RWPE2 (cell line): ENCODE results near the gene UBE2E2.

ENCODE experiments used
- ATAC-seq: fragments of 200-7000 bp; cut with Tn5 transposase; 3 replicates; pipeline ENCODE4 v1.9.1; 2021; ENCODE audit warnings: low read depth
- DNase-seq: peaks from one replicate; pipeline ENCODE4 v3.0.0-alpha.2; 2020; ENCODE audit warnings: low spot score
- H3K27ac ChIP-seq: fragments of 450-650 bp; 2 replicates; pipeline ENCODE4 v1.5.1; 2017; ENCODE audit warnings: mild to moderate bottlenecking; ENCODE audit not compliant: poor library complexity, severe bottlenecking
- H3K27me3 ChIP-seq: fragments of 250-450 bp; sonication (Bioruptor Pico); 2 replicates; pipeline ENCODE4 v1.5.1; 2021; ENCODE audit warnings: mild to moderate bottlenecking, moderate library complexity; ENCODE audit not compliant: insufficient read depth, poor library complexity, severe bottlenecking
- H3K36me3 ChIP-seq: fragments of 250-450 bp; sonication (Bioruptor Pico); 2 replicates; pipeline ENCODE4 v1.5.1; 2020; ENCODE audit warnings: low read depth, mild to moderate bottlenecking, moderate library complexity
- H3K4me1 ChIP-seq: fragments of 250-450 bp; sonication (Bioruptor Pico); 2 replicates; pipeline ENCODE4 v1.5.1; 2021; ENCODE audit warnings: mild to moderate bottlenecking, moderate library complexity; ENCODE audit not compliant: insufficient read depth, poor library complexity, severe bottlenecking
- H3K4me3 ChIP-seq: fragments of 250-450 bp; sonication (Bioruptor Pico); 2 replicates; pipeline ENCODE4 v1.5.1; 2021; ENCODE audit warnings: mild to moderate bottlenecking, moderate library complexity; ENCODE audit not compliant: severe bottlenecking
- H3K9me3 ChIP-seq: fragments of 250-450 bp; sonication (Bioruptor Pico); 2 replicates; pipeline ENCODE4 v1.5.1; 2021; ENCODE audit warnings: mild to moderate bottlenecking, moderate library complexity; ENCODE audit not compliant: severe bottlenecking
- TF ChIP-seq, protein P1 (sequence below): fragments of 450-650 bp; IDR thresholded peaks from one replicate; pipeline ENCODE4 v1.5.1; 2017; ENCODE audit warnings: mild to moderate bottlenecking, moderate library complexity; ENCODE audit not compliant: poor library complexity, severe bottlenecking

Gene UBE2E2

DNA sequence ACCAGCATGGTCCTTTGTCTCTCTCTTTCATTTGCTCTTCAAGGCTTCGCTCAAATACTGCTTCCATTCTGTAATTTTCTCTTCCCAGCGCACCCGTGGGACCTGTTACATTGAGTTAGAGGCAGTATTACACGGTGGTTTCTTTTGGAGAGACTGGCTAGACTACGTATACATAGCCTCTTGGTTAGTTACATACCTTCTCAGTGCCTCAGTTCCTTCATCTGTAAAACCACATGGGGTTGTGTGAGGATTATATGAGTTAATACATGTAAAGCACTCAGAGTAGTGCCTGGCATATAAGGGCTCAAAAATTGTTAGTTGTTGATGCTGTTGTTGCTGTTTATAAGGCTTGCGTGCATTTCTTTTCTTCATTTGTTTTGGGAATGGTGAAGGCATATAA is 33.8 kb downstream of the UBE2E2 start:
- Histone ChIP-seq H3K4me1 (peaks cover 2% of the 10 kb centered on the region), H3K27ac (no peak overlapping the region), H3K4me3 (no peak overlapping the region), H3K36me3 (no peaks in the 10 kb centered on the region), H3K27me3 (no peaks in the 10 kb centered on the region), H3K9me3 (no peaks in the 10 kb centered on the region)
- no peak for DNase-seq
- TF ChIP-seq, protein P1, sequence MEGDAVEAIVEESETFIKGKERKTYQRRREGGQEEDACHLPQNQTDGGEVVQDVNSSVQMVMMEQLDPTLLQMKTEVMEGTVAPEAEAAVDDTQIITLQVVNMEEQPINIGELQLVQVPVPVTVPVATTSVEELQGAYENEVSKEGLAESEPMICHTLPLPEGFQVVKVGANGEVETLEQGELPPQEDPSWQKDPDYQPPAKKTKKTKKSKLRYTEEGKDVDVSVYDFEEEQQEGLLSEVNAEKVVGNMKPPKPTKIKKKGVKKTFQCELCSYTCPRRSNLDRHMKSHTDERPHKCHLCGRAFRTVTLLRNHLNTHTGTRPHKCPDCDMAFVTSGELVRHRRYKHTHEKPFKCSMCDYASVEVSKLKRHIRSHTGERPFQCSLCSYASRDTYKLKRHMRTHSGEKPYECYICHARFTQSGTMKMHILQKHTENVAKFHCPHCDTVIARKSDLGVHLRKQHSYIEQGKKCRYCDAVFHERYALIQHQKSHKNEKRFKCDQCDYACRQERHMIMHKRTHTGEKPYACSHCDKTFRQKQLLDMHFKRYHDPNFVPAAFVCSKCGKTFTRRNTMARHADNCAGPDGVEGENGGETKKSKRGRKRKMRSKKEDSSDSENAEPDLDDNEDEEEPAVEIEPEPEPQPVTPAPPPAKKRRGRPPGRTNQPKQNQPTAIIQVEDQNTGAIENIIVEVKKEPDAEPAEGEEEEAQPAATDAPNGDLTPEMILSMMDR: no peak
- ATAC-seq: no peak

DNA sequence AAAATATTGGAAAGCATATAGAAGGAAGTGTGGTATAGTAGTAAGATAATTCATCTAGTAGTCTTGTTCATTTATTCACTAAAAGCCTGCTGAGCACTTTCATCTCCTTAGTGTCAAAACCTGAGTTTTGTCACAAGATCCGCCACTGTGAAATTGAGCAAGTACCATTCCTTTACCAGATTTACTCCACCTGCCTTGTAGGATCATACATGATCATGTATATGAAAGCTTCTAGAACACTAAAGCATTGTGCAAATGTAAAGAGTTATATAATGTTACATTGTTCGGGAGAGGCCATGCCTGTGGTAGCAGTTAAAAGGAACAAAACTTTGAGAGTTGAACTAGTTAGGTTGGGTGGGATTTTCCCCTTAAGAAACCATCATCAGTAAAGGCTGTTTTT is 35.0 kb downstream of the UBE2E2 start:
- Histone ChIP-seq H3K36me3 (no peaks in the 10 kb centered on the region), H3K4me1 (peaks cover 5% of the 10 kb centered on the region), H3K27ac (no peak overlapping the region), H3K9me3 (no peaks in the 10 kb centered on the region), H3K27me3 (no peaks in the 10 kb centered on the region), H3K4me3 (no peak overlapping the region)
- no peak for ATAC-seq
- DNase-seq: no peak
- TF ChIP-seq, protein P1: no peak

DNA sequence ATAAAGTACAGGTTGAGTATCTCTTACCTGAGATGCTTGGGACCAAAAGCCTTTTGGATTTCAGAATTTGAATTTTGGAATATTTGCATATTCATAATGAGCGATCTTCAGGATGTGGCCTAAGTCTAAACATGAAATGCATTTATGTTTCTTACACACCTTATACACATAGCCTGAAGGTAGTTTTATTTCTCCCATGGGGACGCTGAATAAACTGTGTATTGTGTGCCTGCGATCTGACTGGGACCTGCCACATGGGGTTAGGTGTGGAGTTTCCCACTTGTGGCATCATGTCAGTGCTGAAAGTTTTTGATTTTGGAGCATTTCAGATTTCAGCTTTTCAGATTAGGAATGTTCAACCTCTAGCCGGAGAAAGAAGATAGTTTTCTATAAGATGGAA is 35.5 kb downstream of the UBE2E2 start:
- Histone ChIP-seq H3K27ac (no peak overlapping the region), H3K9me3 (no peaks in the 10 kb centered on the region), H3K4me3 (no peak overlapping the region), H3K4me1 (peaks cover 5% of the 10 kb centered on the region), H3K36me3 (no peaks in the 10 kb centered on the region), H3K27me3 (no peaks in the 10 kb centered on the region)
- DNase-seq (no peak), ATAC-seq (no peak)
- TF ChIP-seq, protein P1: no peak

DNA sequence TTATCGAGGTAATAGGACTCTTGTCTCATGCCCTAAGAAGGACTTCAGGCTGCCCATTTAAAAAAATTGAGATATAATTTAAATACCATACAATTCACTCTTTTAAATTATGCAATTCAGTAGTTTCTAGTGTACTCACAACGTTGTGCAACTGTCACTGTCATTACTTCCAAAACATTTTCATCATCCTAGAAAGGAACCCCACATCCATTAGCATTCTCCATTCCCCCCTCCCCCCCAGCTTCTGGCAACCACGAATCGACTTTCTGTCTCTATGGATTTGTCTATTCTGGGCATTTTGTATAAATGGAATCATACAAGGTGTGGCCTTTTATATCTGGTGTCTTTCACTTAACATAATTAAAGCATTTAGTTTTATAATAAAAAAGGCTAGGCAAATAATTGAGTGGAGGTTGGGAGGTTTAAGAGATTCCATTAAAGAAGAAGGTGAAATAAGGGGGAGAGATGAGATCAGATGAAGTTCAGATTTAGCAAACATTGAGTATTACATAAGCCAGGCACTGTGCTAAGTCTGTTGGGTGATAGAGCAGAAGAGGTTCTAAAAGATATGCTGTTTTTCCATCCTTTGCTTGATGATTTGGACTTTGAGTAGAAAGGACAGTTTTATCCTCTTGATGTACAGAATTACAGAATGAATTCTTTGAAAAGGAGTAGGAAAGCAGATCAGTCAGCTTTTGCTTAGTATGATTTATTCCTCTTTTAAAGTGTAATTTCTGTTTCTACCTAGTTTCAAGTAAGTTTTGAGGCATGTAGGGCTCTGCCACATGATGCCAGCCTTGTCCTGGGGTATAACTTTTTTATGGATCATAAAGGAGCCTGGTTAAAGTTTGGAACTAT is 36.3 kb downstream of the UBE2E2 start:
- no peaks in the 10 kb centered on the region for H3K9me3 ChIP-seq
- no peak for DNase-seq
- no peak overlapping the region for H3K4me3 ChIP-seq
- no peak overlapping the region for H3K27ac ChIP-seq
- TF ChIP-seq, protein P1: no peak
- ATAC-seq: no peak
- H3K36me3 ChIP-seq: no peaks in the 10 kb centered on the region
- peaks cover 5% of the 10 kb centered on the region for H3K4me1 ChIP-seq
- no peaks in the 10 kb centered on the region for H3K27me3 ChIP-seq

DNA sequence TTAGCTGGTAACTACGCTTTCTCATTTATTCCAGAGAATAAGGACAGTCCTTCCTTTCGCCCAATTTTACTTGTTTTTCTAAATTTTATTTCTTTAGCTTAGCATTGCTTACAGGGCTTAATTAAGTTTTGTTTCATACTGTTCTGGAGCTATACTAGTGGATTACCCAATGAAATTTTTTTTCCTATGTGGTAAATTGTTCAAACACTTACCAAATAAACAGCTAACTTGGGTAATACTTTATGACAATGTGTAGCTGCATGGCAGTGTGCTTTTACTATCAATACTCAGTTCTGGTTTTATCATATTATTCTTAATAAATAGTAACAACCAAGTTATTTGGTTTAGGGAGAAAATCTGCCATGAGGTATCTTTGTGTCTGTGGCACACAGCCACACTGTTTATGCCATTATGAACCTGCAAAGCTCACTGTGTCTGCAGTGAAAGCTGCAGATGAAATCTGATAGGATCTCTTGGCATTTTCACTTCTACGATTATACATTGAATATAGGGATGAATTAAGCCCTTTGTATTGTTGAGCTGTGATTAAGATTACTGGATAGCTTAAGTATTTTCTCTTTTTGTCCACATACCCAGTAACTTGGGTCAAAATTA is 37.2 kb downstream of the UBE2E2 start:
- ATAC-seq: no peak
- DNase-seq: no peak
- H3K4me3 ChIP-seq: no peak overlapping the region

More for the DNA sequence above, 37.2 kb downstream of the UBE2E2 start:
- Histone ChIP-seq H3K9me3 (no peaks in the 10 kb centered on the region), H3K36me3 (no peaks in the 10 kb centered on the region), H3K27ac (no peak overlapping the region), H3K4me1 (peaks cover 5% of the 10 kb centered on the region), H3K27me3 (no peaks in the 10 kb centered on the region)
- TF ChIP-seq, protein P1: no peak
